GM19467 (cell line): ENCODE measurements around the gene GAGE12J.
"Not testable (repeated sequence)": the region's sequence is repeated elsewhere in the genome, so short reads cannot be mapped to it uniquely, and the experiment has no call there.

Experiments
- ATAC-seq: cut with Tn5 transposase; IDR thresholded peaks from one replicate; pipeline ENCODE4 v1.9.1; 2021; ENCODE audit warnings: mild to moderate bottlenecking, moderate library complexity; ENCODE audit not compliant: unreplicated experiment

GAGE12J gene

DNA sequence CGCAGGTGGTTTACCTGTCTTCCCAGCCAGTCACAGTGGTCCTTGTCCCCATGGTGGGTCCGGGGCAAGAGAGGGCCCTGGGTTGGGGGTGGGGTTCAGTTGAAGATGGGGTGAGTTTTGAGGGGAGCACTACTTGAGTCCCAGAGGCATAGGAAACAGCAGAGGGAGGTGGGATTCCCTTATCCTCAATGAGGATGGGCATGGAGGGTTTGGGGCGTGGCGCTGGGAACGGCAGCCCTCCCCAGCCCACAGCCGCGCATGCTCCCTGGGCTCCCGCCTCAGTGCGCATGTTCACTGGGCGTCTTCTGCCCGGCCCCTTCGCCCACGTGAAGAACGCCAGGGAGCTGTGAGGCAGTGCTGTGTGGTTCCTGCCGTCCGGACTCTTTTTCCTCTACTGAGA, at the start of gene GAGE12J:
GAGE12J (plus strand) TSS at position 301 of the 400 bp plus-strand sequence. CDS start 1,157 bp downstream, outside the sequence.
- not testable (repeated sequence) for ATAC-seq

- no peak for ATAC-seq
Observed at GRCh38 chrX:49272421-49272820, 49.4 kb upstream of the GAGE12J start.

DNA sequence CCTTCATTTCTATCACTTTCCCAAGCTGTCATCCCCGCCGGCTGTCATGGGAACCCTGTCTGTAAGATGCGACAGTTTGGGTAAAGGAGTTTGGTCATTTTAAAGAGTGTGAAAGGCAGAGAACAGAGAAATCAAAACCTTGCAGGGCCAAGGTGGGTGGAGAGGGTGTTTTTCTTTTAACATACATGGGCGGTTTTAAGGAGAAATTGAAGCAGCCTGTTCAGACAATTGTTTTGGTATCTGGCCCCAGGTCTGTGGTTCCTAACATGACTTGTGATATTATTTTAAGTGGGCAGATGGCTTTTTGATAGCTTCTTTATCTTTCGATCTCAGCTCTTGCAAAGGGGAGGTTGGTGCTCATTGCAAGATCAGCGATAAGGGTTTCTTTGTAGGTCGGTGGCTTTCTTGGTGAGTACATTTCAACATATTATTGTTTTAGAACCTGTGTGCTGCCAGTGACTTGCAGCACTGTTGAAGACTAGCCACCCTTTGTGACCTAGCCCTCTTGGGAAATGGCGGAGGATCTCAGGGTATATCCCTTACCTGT, 48.6 kb upstream of the GAGE12J start:
- no peak for ATAC-seq

- ATAC-seq: no peak
Observed at GRCh38 chrX:49276207-49276606, 45.6 kb upstream of the GAGE12J start.

- ATAC-seq: no peak
Observed at GRCh38 chrX:49276671-49277534, 44.9 kb upstream of the GAGE12J start.

GRCh38 chrX:49277535-49277830, 44.4 kb upstream of the GAGE12J start:
- no peak for ATAC-seq

GRCh38 chrX:49278081-49278480, 43.8 kb upstream of the GAGE12J start:
- no peak for ATAC-seq

DNA sequence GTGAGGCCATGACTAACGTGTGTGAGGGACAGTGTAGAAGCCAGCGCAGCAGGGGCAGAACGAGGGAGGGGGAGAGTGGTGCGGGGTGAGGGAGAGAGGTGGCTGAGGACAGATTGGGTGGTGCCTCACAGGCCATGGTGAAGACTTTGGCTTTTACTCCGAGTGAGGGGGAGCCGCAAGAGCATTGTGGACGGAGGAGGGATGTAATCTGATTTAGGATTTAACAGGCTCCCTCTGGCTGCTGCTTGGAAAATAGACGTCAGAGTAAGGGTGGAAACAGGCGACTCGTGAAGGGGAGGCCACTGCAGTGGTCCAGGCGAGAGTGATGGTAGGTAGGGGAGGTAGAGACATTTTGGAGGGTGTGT, 39.2 kb upstream of the GAGE12J start:
- ATAC-seq: no peak

DNA sequence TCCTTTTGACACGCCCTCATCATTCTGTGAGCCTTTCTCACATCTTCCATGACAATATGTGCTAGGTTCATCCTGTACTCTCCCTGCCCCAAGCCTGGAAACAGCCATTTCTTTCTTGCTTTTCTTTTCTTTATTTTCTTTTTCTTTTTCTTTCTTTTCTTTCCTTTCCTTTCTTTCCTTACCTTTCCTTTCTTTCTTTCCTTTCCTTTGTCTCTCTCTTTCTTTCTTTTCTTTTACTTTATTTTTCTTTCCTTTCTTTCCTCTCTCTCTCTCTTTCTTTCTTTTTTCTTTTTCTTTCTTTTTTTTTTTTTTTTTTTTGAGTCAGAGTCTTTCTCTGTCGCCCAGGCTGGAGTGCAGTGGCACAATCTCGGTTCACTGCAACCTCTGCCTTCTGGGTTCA, 37.6 kb upstream of the GAGE12J start:
- no peak for ATAC-seq

DNA sequence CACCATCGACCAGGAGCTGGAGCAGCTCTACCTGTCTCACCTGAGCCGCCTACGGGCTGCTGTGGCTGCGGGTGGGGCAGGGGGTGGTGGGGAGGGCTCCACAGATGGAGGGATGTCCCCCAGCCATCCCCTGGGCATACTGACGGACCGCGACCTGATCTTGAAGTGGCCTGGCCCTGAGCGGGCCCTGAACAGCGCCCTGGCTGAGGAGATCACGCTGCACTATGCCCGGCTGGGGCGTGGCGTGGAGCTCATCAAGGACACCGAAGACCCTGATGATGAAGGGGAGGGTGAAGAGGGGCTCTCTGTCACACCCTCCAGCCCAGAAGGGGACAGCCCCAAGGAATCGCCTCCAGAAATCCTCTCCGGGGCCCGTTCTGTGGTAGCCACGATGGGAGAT, 35.7 kb upstream of the GAGE12J start:
- no peak for ATAC-seq

- ATAC-seq: no peak
Observed at GRCh38 chrX:49286581-49286980, 35.3 kb upstream of the GAGE12J start.

- no peak for ATAC-seq
Observed at GRCh38 chrX:49287665-49288064, 34.2 kb upstream of the GAGE12J start.

GRCh38 chrX:49290215-49290614, 31.6 kb upstream of the GAGE12J start:
- ATAC-seq: no peak

- no peak for ATAC-seq
Observed at GRCh38 chrX:49291615-49292337, 30.1 kb upstream of the GAGE12J start.

GRCh38 chrX:49292400-49293362, 29.2 kb upstream of the GAGE12J start:
- no peak for ATAC-seq

DNA sequence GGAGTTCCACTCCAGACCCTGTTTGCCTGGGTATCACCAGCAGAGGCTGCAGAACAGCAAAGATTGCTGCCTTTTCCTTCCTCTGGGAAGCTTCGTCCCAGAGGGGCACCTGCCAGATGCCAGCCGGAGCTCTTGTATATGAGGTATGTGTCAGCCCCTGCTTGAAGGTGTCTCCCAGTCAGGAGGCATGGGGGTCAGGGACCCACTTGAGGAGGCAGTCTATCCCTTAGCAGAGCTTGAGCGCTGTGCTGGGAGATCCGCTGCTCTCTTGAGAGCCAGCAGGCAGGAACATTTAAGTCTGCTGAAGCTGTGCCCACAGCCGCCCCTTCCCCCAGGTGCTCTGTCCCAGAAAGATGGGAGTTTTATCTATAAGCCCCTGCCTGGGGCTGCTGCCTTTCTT, 22.5 kb upstream of the GAGE12J start:
- ATAC-seq: not testable (repeated sequence)

DNA sequence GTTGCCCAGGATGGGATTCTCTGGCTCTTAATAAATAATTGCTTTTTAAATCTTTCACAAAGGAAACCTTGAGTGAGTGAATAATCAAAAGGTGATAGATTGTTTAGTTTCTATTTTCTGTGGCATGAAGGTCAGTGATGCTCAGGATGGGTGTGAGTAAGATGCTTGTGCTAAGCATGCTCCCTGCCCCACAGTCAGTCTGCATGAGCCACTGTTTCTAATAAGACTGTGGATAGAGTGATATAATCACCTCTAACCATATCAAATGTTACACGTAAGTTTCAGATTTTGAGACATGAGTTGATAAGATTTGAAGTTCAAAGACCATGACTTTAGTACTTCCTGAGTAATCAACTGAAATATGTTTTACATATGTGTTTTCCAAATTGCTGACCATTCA, 21.1 kb upstream of the GAGE12J start:
- no peak for ATAC-seq

GRCh38 chrX:49303346-49303745, 18.5 kb upstream of the GAGE12J start, which contains the start of gene GAGE10:
Gene GAGE10, plus strand, starts transcription at chrX:49303646. Its CDS starts 1,214 bp downstream, at chrX:49304860.
- no peak for ATAC-seq

- ATAC-seq: not testable (repeated sequence)
Observed at GRCh38 chrX:49307775-49308174, 14.1 kb upstream of the GAGE12J start.

DNA sequence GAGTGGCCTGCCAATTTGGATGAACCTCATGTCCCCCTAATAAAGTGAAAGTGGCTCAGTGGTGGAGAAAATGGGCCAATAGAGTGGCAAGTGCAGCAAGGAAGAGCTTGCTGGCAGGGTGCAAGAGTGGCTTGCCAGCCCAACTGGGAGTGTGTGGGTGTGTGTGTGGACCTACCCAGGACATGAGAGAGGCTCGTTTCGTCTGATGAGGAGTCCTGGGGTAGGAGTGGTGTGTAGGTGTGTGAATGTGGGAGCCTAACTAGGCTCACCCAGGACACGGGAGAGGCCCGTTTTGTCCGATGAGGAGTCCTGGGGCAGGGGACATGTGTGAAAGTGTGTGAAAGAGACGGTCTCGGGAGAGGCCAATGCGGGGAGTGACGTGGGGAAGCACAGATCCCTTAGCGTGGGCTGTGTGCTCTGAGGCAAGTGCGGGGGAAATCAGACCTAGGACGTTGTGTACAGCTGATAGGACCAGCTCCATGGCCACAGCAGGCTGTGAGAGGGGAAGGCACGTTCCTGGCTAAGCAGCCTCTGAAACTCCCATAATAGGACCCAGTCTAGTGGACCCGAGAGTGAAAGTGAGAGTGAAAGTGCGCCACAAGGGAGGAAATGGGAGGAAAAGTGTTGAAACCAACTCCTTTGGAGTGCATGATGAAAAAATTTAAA, 13.1 kb upstream of the GAGE12J start:
- no peak for ATAC-seq
